Transverse colon (tissue), 4 donors: ENCODE measurements around the gene ACTA1. TPM values are rescaled to one million over a fixed set of nuclear protein-coding genes. Genes with fewer than 3 reads are reported as not detected.

Experiments
- DNase-seq: peaks from one replicate; pipeline ENCODE4 v3.0.0-alpha.2; 2019
- H3K27ac ChIP-seq, 4 donors: fragments of 200-600 bp; sonication (generic); 2 replicates each; pipeline ENCODE4 v1.5.1; 2016 to 2018; ENCODE audit warnings: inconsistent platforms in 4 of 4
- H3K27me3 ChIP-seq: fragments of 200-600 bp; sonication (generic); 2 replicates; pipeline ENCODE4 v1.5.1; 2017; ENCODE audit warnings: inconsistent platforms
- H3K36me3 ChIP-seq, 4 donors: fragments of 200-600 bp; sonication (generic); 2 replicates each; pipeline ENCODE4 v1.5.1; 2017 to 2019; ENCODE audit warnings: inconsistent platforms in 4 of 4
- H3K4me1 ChIP-seq, 4 donors: fragments of 200-600 bp; sonication (generic); 2 replicates each; pipeline ENCODE4 v1.5.1; 2017 to 2020; ENCODE audit warnings: inconsistent platforms in 4 of 4
- H3K4me3 ChIP-seq, 4 donors: fragments of 200-600 bp; sonication (generic); 1 replicate in 1 of 4; 2 replicates in 3 of 4; pipeline versions ENCODE4 v1.5.1 to v1.6.1; 2017 to 2019; ENCODE audit warnings: inconsistent platforms in 4 of 4
- H3K9me3 ChIP-seq, 2 donors: fragments of 200-600 bp; sonication (generic); 2 replicates each; pipeline ENCODE4 v1.5.1; 2017 to 2019; ENCODE audit warnings: inconsistent platforms in 2 of 2
- CTCF ChIP-seq, 5 experiments: fragments of 200-600 bp in 3 of 5; fragments of 450-650 bp in 2 of 5; sonication (generic) in 3 of 5; IDR thresholded peaks; 1 replicate in 2 of 5; 2 replicates in 3 of 5; pipeline ENCODE4 v1.5.1; 2016 to 2017; ENCODE audit warnings: antibody characterized with exemption in 5 of 5, inconsistent platforms in 3 of 5, mild to moderate bottlenecking in 2 of 5, moderate library complexity in 1 of 5
- EP300 ChIP-seq: sonication (generic); formaldehyde crosslinking; IDR thresholded peaks from one replicate; pipeline ENCODE4 v1.6.1; 2017; ENCODE audit warnings: antibody characterized with exemption, low read depth
- POLR2A ChIP-seq: fragments of 450-650 bp; IDR thresholded peaks from one replicate; pipeline ENCODE4 v1.6.1; 2016; ENCODE audit warnings: antibody characterized with exemption, mild to moderate bottlenecking, moderate library complexity
- POLR2AphosphoS5 ChIP-seq, 3 donors: sonication (generic); formaldehyde crosslinking; IDR thresholded peaks; one replicate each; pipeline ENCODE4 v1.6.1; 2016; ENCODE audit warnings: antibody characterized with exemption in 3 of 3
- WGBS, 2 donors: methylation state at CpG; one replicate each; pipeline ENCODE4 v1.1.5; 2018; ENCODE audit warnings: low coverage in 1 of 2; 5-methylcytosine and 5-hydroxymethylcytosine counted together
- in situ Hi-C, 4 donors: fragments of 200-750 bp; cut with MboI; loops; one replicate each; pipeline versions ENCODE4 v1.15.0 to v1.15.1; 2017; ENCODE audit warnings: low sequenced_read_pairs in 3 of 4, low pct_ligation_motif_present in 1 of 4, low pct_unique_long_range_greater_than_20kb in 1 of 4
- intact Hi-C: fragments of 100-400 bp; cut with DNase I; formaldehyde crosslinking; loops from one replicate; pipeline ENCODE4 v1.15.1; 2023; ENCODE audit warnings: low total_unique reads
- small RNA-seq, 4 donors: library from RNA; depleted of rRNA; stranded (forward); fragments of <200 nt; gene quantifications; one replicate each; pipeline ENCODE3, GENCODE V24; 2016
- total RNA-seq, 4 donors: library from RNA; depleted of rRNA; stranded (reverse); fragments of >200 nt; gene quantifications; one replicate each; pipeline ENCODE4 v1.1.0, GENCODE V29; 2016

ACTA1 gene
- total RNA-seq, 4 donors from 2014 or later: 0.95 to 17.5 TPM; not detected in 2

GRCh38 chr1:229383961-229384360, 49.9 kb downstream of the ACTA1 start:
- Histone ChIP-seq H3K27ac (no peak overlapping the region), H3K4me1 (no peaks in the 10 kb centered on the region), H3K9me3 (no peaks in the 10 kb centered on the region), H3K4me3 (no peak overlapping the region), H3K27me3 (peaks cover 4% of the 10 kb centered on the region), H3K36me3 (no peaks in the 10 kb centered on the region)
- WGBS, 2 donors: 77 to 87% methylated on average over 4 to 5 of the region's 5 CpGs
- TF ChIP-seq POLR2A (no peak), POLR2AphosphoS5 (IDR thresholded peaks at IDR 0.05) (no peak), CTCF (IDR thresholded peaks at IDR 0.05) (no peak), EP300 (no peak)
- intact Hi-C loops: no loop called here
- DNase-seq: no peak
- in situ Hi-C loops: no loop called here

GRCh38 chr1:229383188-229383587, 50.7 kb downstream of the ACTA1 start:
- H3K36me3 ChIP-seq: no peaks in the 10 kb centered on the region
- H3K27me3 ChIP-seq: peaks cover 4% of the 10 kb centered on the region
- intact Hi-C loops (no loop called here), in situ Hi-C loops (no loop called here)
- no peak overlapping the region for H3K27ac ChIP-seq
- DNase-seq: no peak
- WGBS, 2 donors: 97% methylated on average over 3 of the region's 3 CpGs
- TF ChIP-seq CTCF (IDR thresholded peaks at IDR 0.05): no peak
- TF ChIP-seq POLR2A: no peak
- no peak for TF ChIP-seq EP300
- TF ChIP-seq POLR2AphosphoS5 (IDR thresholded peaks at IDR 0.05): no peak
- no peak overlapping the region for H3K4me3 ChIP-seq
- H3K9me3 ChIP-seq: no peaks in the 10 kb centered on the region
- H3K4me1 ChIP-seq: no peaks in the 10 kb centered on the region

Small RNA genes lying within 50 kb of the gene (small RNA-seq; reads per million reads assigned to genes)
- gene RN7SKP276 (0 reads per million in 4 donors), gene RNU6-180P (0 reads per million in 4 donors)

Other genes starting within 250 kb of the ACTA1 start
- gene RAB4A, start 163.0 kb downstream of the ACTA1 start, total RNA-seq: 10 to 100 TPM in 3 of 4 donors, 1 to 10 TPM in 1; 7.4 to 56.9 (median 28.0) TPM
- gene CCSAP, start 91.0 kb downstream of the ACTA1 start, total RNA-seq: 1 to 10 TPM in 3 of 4 donors, not detected in 1; 2.5 to 3.8 (median 3.5) TPM
- 100 to 1,000 TPM in 1 of 4 donors, 10 to 100 TPM in 3; 14.6 to 118 (median 22.9) TPM for gene NUP133, start 74.2 kb upstream of the ACTA1 start, total RNA-seq
- 10 to 100 TPM in 3 of 4 donors, 1 to 10 TPM in 1; 4.5 to 22.5 (median 18.9) TPM for gene ABCB10, start 124.6 kb upstream of the ACTA1 start, total RNA-seq
- gene TAF5L, start 192.0 kb upstream of the ACTA1 start, total RNA-seq: 10 to 100 TPM; 10.7 to 22.1 (median 15.4) TPM
- 1 to 10 TPM; 2.6 to 6.5 (median 3.2) TPM for gene URB2, start 192.2 kb upstream of the ACTA1 start, total RNA-seq